ENCODE data around the gene PMVK.

- TF ChIP-seq CTCF (IDR thresholded peaks at IDR 0.05), result no peak
- no peak for TF ChIP-seq POLR2A (IDR thresholded peaks at IDR 0.05)
- no peak for TF ChIP-seq POLR2AphosphoS5 (IDR thresholded peaks at IDR 0.05)
These were observed 33.4 kb upstream of the PMVK start for GRCh38 chr1:154969860-154970452.

Data from breast epithelium (tissue), 3 donors.